NCI-H2029 treated with DMSO at 0.1 percent for 48 hours (cell line): ENCODE results near the gene STAT4.

Experiments used
- DNase-seq: peaks from one replicate; lab custom pipeline; 2025; lab: John Stamatoyannopoulos, UW

STAT4 gene

GRCh38 chr2:191173206-191173605 is 22.4 kb upstream of the STAT4 start:
- no peak for DNase-seq

GRCh38 chr2:191171708-191172355 is 21.0 kb upstream of the STAT4 start:
- no peak for DNase-seq

- no peak for DNase-seq
Measured at GRCh38 chr2:191171286-191171685, 20.5 kb upstream of the STAT4 start.

- no peak for DNase-seq
Measured at GRCh38 chr2:191170773-191171172, 20.0 kb upstream of the STAT4 start.

GRCh38 chr2:191170301-191170636 is 19.5 kb upstream of the STAT4 start:
- no peak for DNase-seq

- no peak for DNase-seq
Measured at GRCh38 chr2:191169456-191170300, 18.9 kb upstream of the STAT4 start.

GRCh38 chr2:191167766-191168165 is 17.0 kb upstream of the STAT4 start:
- DNase-seq: no peak

- DNase-seq: no peak
Measured at GRCh38 chr2:191166756-191167445, 16.1 kb upstream of the STAT4 start.

- peak; percentile 73 for DNase-seq
Measured at GRCh38 chr2:191166111-191166755, 15.4 kb upstream of the STAT4 start.

- DNase-seq: peak; percentile 28
Measured at GRCh38 chr2:191165176-191165643, 14.4 kb upstream of the STAT4 start.

- no peak for DNase-seq
Measured at GRCh38 chr2:191158747-191159146, 8.0 kb upstream of the STAT4 start.

GRCh38 chr2:191158193-191158592 is 7.4 kb upstream of the STAT4 start:
- no peak for DNase-seq

GRCh38 chr2:191155608-191156071 is 4.8 kb upstream of the STAT4 start:
- peak; percentile 28 for DNase-seq

- DNase-seq: no peak
Measured at GRCh38 chr2:191153716-191154115, 2.9 kb upstream of the STAT4 start.

GRCh38 chr2:191152482-191153240 is 1.9 kb upstream of the STAT4 start:
- no peak for DNase-seq

GRCh38 chr2:191151331-191151730 is 537 bp upstream of the STAT4 start:
- DNase-seq: no peak

- DNase-seq: no peak
Measured at GRCh38 chr2:191150230-191150599, 579 bp downstream of the STAT4 start.

- no peak for DNase-seq
Measured at GRCh38 chr2:191149391-191149790, 1.4 kb downstream of the STAT4 start.

GRCh38 chr2:191148791-191149190 is 2.0 kb downstream of the STAT4 start:
- no peak for DNase-seq

GRCh38 chr2:191148281-191148680 is 2.5 kb downstream of the STAT4 start:
- no peak for DNase-seq

GRCh38 chr2:191145769-191146471 is 4.9 kb downstream of the STAT4 start:
- DNase-seq: no peak
